H1 (cell line): ENCODE measurements around the gene CEP57L1. TPM values are rescaled to one million over a fixed set of nuclear protein-coding genes. Genes with fewer than 3 reads are reported as not detected.

ENCODE experiments used
- CTCF ChIA-PET: fragments of 300-600 bp; sonication (Branson Sonifier 250); formaldehyde crosslinking; loops from one replicate; lab custom pipeline; 2021; ENCODE audit not compliant: partially characterized antibody; lab: Charles Lee
- POLR2A ChIA-PET: fragments of 300-600 bp; sonication (Branson Sonifier 250); formaldehyde crosslinking; loops from one replicate; lab custom pipeline; 2021; ENCODE audit warnings: inconsistent platforms; ENCODE audit not compliant: partially characterized antibody; lab: Charles Lee
- DNase-seq, 2 experiments: peaks; one replicate each; pipeline versions ENCODE4 v3.0.0 to v3.0.0-alpha.2; 2010 to 2022; ENCODE audit warnings: low spot score in 2 of 2, low read depth in 1 of 2, mixed read lengths in 1 of 2
- FAIRE-seq: peaks from 2 replicates; lab custom pipeline; 2011; peaks lifted over from hg19 to GRCh38; lab: Jason Lieb, UNC
- H2AFZ ChIP-seq: 2 replicates; pipeline ENCODE4 v1.8.1; 2012; ENCODE audit warnings: low read length, inconsistent platforms
- H2AK5ac ChIP-seq: 2 replicates; pipeline ENCODE4 v1.6.1; 2013; ENCODE audit warnings: low read depth, low read length
- H2BK120ac ChIP-seq: replicated peaks from 2 replicates; pipeline ENCODE3; 2013; ENCODE audit warnings: low read depth, low read length, inconsistent platforms
- H2BK12ac ChIP-seq: 2 replicates; pipeline ENCODE4 v1.6.1; 2013; ENCODE audit warnings: low read depth, low read length
- H2BK15ac ChIP-seq: 2 replicates; pipeline ENCODE4 v1.6.1; 2013; ENCODE audit warnings: low read length
- H2BK20ac ChIP-seq: 2 replicates; pipeline ENCODE4 v1.6.1; 2013; ENCODE audit warnings: low read length
- H2BK5ac ChIP-seq: 2 replicates; pipeline ENCODE4 v1.6.1; 2013; ENCODE audit warnings: low read depth, low read length
- H3K14ac ChIP-seq: 2 replicates; pipeline ENCODE4 v1.6.1; 2013; ENCODE audit warnings: inconsistent platforms; ENCODE audit not compliant: insufficient read length
- H3K18ac ChIP-seq: 2 replicates; pipeline ENCODE4 v1.6.1; 2013; ENCODE audit warnings: low read length; ENCODE audit errors: extremely low read depth
- H3K23ac ChIP-seq: 2 replicates; pipeline ENCODE4 v1.6.1; 2013; ENCODE audit warnings: inconsistent platforms; ENCODE audit not compliant: insufficient read length
- H3K23me2 ChIP-seq: 2 replicates; pipeline ENCODE4 v1.6.1; 2013; ENCODE audit warnings: low read depth, low read length
- H3K27ac ChIP-seq: 2 replicates; pipeline ENCODE4 v1.6.1; 2011; ENCODE audit warnings: low read depth, low read length, inconsistent platforms
- H3K27me3 ChIP-seq, 4 experiments: replicated peaks in 1 of 4; 1 replicate in 1 of 4; 2 replicates in 3 of 4; pipeline versions ENCODE4 v1.6.1 to v1.8.1; 2011 to 2013; ENCODE audit warnings: low read length in 3 of 4, mild to moderate bottlenecking in 3 of 4, inconsistent platforms in 2 of 4, mixed read lengths in 2 of 4, moderate library complexity in 1 of 4; ENCODE audit not compliant: control insufficient read depth in 3 of 4, insufficient read depth in 3 of 4; ENCODE audit errors: extremely low read depth in 1 of 4
- H3K36me3 ChIP-seq, 4 experiments: 2 replicates each; pipeline versions ENCODE4 v1.6.1 to v1.8.1; 2011 to 2013; ENCODE audit warnings: mild to moderate bottlenecking in 4 of 4, low read length in 3 of 4, moderate library complexity in 2 of 4, control low read depth in 1 of 4, inconsistent platforms in 1 of 4; ENCODE audit not compliant: insufficient read depth in 4 of 4, control insufficient read depth in 2 of 4
- H3K4ac ChIP-seq: replicated peaks from 2 replicates; pipeline ENCODE3; 2013; ENCODE audit warnings: low read length, low read depth, mixed read lengths, inconsistent platforms; ENCODE audit not compliant: insufficient read length
- H3K4me1 ChIP-seq, 4 experiments: replicated peaks in 1 of 4; 1 replicate in 1 of 4; 2 replicates in 3 of 4; pipeline versions ENCODE4 v1.6.1 to v1.8.1; 2011 to 2013; ENCODE audit warnings: low read length in 3 of 4, inconsistent platforms in 2 of 4, mixed read lengths in 1 of 4; ENCODE audit not compliant: insufficient read depth in 4 of 4, control insufficient read depth in 3 of 4
- H3K4me2 ChIP-seq, 2 experiments: 2 replicates each; pipeline versions ENCODE4 v1.6.1 to v1.8.1; 2011 to 2013; ENCODE audit warnings: low read depth in 2 of 2, low read length in 2 of 2, control low read depth in 1 of 2, inconsistent platforms in 1 of 2, mild to moderate bottlenecking in 1 of 2; ENCODE audit not compliant: insufficient read depth in 1 of 2
- H3K4me3 ChIP-seq, 4 experiments: fragments of 200-600, 300-600 bp in 1 of 4; sonication (generic), shearing (Covaris generic), sonication (Bioruptor Twin) in 1 of 4; 2 replicates each; pipeline versions ENCODE4 v1.5.1 to v1.8.1; 2011 to 2016; ENCODE audit warnings: low read length in 4 of 4, low read depth in 3 of 4, control low read depth in 2 of 4, inconsistent platforms in 2 of 4, mild to moderate bottlenecking in 2 of 4, mixed read lengths in 1 of 4, moderate library complexity in 1 of 4; ENCODE audit not compliant: insufficient read depth in 2 of 4; ENCODE audit errors: extremely low read depth in 1 of 4
- H3K56ac ChIP-seq: replicated peaks from 2 replicates; pipeline ENCODE3; 2013; ENCODE audit warnings: low read depth, mild to moderate bottlenecking, mixed read lengths, low read length, inconsistent platforms; ENCODE audit not compliant: insufficient read length
- H3K79me1 ChIP-seq: 2 replicates; pipeline ENCODE4 v1.6.1; 2013; ENCODE audit warnings: low read depth, low read length, control low read depth
- H3K79me2 ChIP-seq, 2 experiments: 2 replicates each; pipeline versions ENCODE4 v1.6.1 to v1.8.1; 2012 to 2013; ENCODE audit warnings: low read length in 2 of 2, mild to moderate bottlenecking in 2 of 2, inconsistent platforms in 1 of 2; ENCODE audit not compliant: insufficient read depth in 2 of 2, control insufficient read depth in 1 of 2
- H3K9ac ChIP-seq, 4 experiments: replicated peaks in 1 of 4; 1 replicate in 1 of 4; 2 replicates in 3 of 4; pipeline versions ENCODE4 v1.6.1 to v1.8.1; 2011 to 2013; ENCODE audit warnings: low read depth in 3 of 4, low read length in 3 of 4, control low read depth in 2 of 4, mild to moderate bottlenecking in 2 of 4, moderate library complexity in 2 of 4, inconsistent platforms in 1 of 4; ENCODE audit errors: extremely low read depth in 1 of 4
- H3K9me3 ChIP-seq, 2 experiments: 2 replicates each; pipeline versions ENCODE4 v1.6.1 to v1.8.1; 2012 to 2013; ENCODE audit warnings: mild to moderate bottlenecking in 2 of 2, moderate library complexity in 2 of 2, control low read depth in 1 of 2, inconsistent platforms in 1 of 2, low read depth in 1 of 2, low read length in 1 of 2, mixed read lengths in 1 of 2; ENCODE audit not compliant: insufficient read depth in 2 of 2
- H4K20me1 ChIP-seq, 2 experiments: replicated peaks in 1 of 2; 2 replicates each; pipeline versions ENCODE3 to v1.8.1; 2011 to 2013; ENCODE audit warnings: inconsistent platforms in 2 of 2, low read length in 2 of 2, mild to moderate bottlenecking in 1 of 2; ENCODE audit not compliant: insufficient read depth in 2 of 2, control insufficient read depth in 1 of 2
- H4K5ac ChIP-seq: 2 replicates; pipeline ENCODE4 v1.6.1; 2013; ENCODE audit warnings: low read length, low read depth, mixed read lengths, inconsistent platforms; ENCODE audit not compliant: insufficient read length
- H4K8ac ChIP-seq: 2 replicates; pipeline ENCODE4 v1.8.0; 2013; ENCODE audit warnings: mild to moderate bottlenecking, moderate library complexity, low read length, inconsistent platforms; ENCODE audit not compliant: insufficient read depth; ENCODE audit errors: extremely low read depth
- H4K91ac ChIP-seq: replicated peaks from 2 replicates; pipeline ENCODE3; 2013; ENCODE audit warnings: low read length, mixed read lengths, inconsistent platforms; ENCODE audit not compliant: insufficient read length
- BRCA1 ChIP-seq: IDR thresholded peaks from 2 replicates; pipeline ENCODE4 v1.6.1; 2012; ENCODE audit warnings: low read depth, low read length, improper control_type of control experiment
- EGR1 ChIP-seq: IDR thresholded peaks from 2 replicates; pipeline ENCODE4 v1.6.1; 2011; ENCODE audit warnings: low read depth, low read length, borderline replicate concordance
- HDAC2 ChIP-seq, 2 experiments: fragments of 300-600 bp in 1 of 2; sonication (generic) in 1 of 2; IDR thresholded peaks; 2 replicates each; pipeline ENCODE4 v1.6.1; 2011 to 2012; ENCODE audit warnings: low read depth in 2 of 2, low read length in 2 of 2, mild to moderate bottlenecking in 2 of 2, moderate library complexity in 2 of 2, borderline replicate concordance in 1 of 2, inconsistent platforms in 1 of 2
- SP4 ChIP-seq: IDR thresholded peaks from 2 replicates; pipeline ENCODE4 v1.6.1; 2012; ENCODE audit warnings: low read length, inconsistent platforms
- WGBS, 2 experiments: shearing (Covaris generic) in 1 of 2; methylation state at CpG; one replicate each; pipeline versions ENCODE4 v1.1.6 to v1.1.7; 2013 to 2015; ENCODE audit warnings: low lambda C conversion rate in 2 of 2, mixed read lengths in 2 of 2, inconsistent platforms in 1 of 2, low coverage in 1 of 2, missing lambda C conversion rate in 1 of 2; ENCODE audit not compliant: insufficient replicate concordance in 2 of 2, insufficient coverage in 1 of 2, insufficient read length in 1 of 2; ENCODE audit errors: extremely low coverage in 1 of 2, missing lambda C conversion rate in 1 of 2; 5-methylcytosine and 5-hydroxymethylcytosine counted together
- polyA plus RNA-seq, 7 experiments: library from polyadenylated mRNA; depleted of rRNA in 3 of 7; stranded (reverse) in 5 of 7; unstranded in 2 of 7; fragments of >200 nt in 5 of 7; fragments of 200-250 nt in 2 of 7; gene quantifications; 1 replicate in 5 of 7; 2 replicates in 1 of 7; 4 replicates in 1 of 7; pipeline versions ENCODE4 v1.2.1 to v1.2.3, GENCODE V29; 2011 to 2013; ENCODE audit warnings: missing spikeins in 2 of 7, mixed read lengths in 2 of 7
- small RNA-seq: library from polyadenylated mRNA; stranded (forward); fragments of <200 nt; extraction: miRNeasy Mini kit (QIAGEN cat#:217004); gene quantifications from one replicate; pipeline ENCODE3, GENCODE V24; 2013; ENCODE audit not compliant: insufficient read depth
- total RNA-seq: library from RNA; stranded (reverse); fragmentation: NEBNext Ultra II Directional; extraction: Animal tissue kit (Norgen Biotek cat#: 25700); gene quantifications from 2 replicates; pipeline ENCODE4 v1.2.1, GENCODE V29; 2021

The CEP57L1 gene
- total and polyA plus RNA-seq, 2 of the 8 experiments (the other 6 are each of a cell fraction or from before 2014, with no cell fraction given), result 3.6 to 11.5 TPM

DNA sequence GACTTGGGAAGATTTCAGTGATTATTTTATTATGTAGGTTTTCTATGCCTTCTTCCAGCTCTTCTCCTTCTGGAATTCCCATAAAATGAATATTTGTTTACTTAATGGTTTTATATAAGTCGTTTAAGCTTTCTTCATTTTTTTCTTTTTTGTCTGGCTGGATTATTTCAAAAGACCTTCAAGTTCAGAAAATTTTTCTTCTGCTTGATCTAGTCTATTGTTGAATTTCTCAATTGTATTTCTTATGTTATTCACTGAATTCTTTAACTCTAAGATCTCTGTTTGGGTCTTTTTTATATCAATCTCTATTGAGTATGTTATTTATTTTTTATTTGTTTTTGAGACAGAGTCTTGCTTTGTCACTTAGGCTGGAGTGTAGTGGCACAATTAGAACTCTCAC is 117.4 kb downstream of the CEP57L1 start:
- H3K23me2 ChIP-seq, result no peaks in the 10 kb centered on the region
- H3K23ac ChIP-seq, result no peak overlapping the region
- H4K8ac ChIP-seq, result no peak overlapping the region
- H3K4me1 ChIP-seq, result no peaks in the 10 kb centered on the region
- no peak overlapping the region for H2BK120ac ChIP-seq
- H3K56ac ChIP-seq, result no peak overlapping the region
- no peak overlapping the region for H2AK5ac ChIP-seq
- no peak overlapping the region for H4K91ac ChIP-seq
- ChIA-PET CTCF (no interaction called here), POLR2A (interaction anchor here (2.1 kb wide), 1 partner anchor 170 kb away, joined by 4 read pairs; the partner anchor contains the start of gene CD164)
- WGBS, 2 experiments, result 61% methylated on average over 1 of the region's 1 CpG; no CpG with 5 or more reads in 1 of the 2 experiments
- no peak overlapping the region for H3K9ac ChIP-seq
- TF ChIP-seq SP4, result no peak
- no peak for TF ChIP-seq EGR1
- no peak for TF ChIP-seq BRCA1
- no peak for TF ChIP-seq HDAC2 (IDR thresholded peaks at IDR 0.05; ENCODE audit: borderline replicate concordance in 1 of 2, low read depth in 2 of 2, low read length in 2 of 2)
- no peak overlapping the region for H3K14ac ChIP-seq
- no peaks in the 10 kb centered on the region for H3K27me3 ChIP-seq
- no peak for DNase-seq
- no peak for FAIRE-seq
- no peaks in the 10 kb centered on the region for H3K79me1 ChIP-seq
- no peak overlapping the region for H3K4ac ChIP-seq
- no peak overlapping the region for H2BK20ac ChIP-seq
- no peak overlapping the region for H3K27ac ChIP-seq
- H2BK5ac ChIP-seq, result no peak overlapping the region
- no peak overlapping the region for H3K18ac ChIP-seq
- H2BK15ac ChIP-seq, result no peak overlapping the region
- no peaks in the 10 kb centered on the region for H4K20me1 ChIP-seq
- no peak overlapping the region for H4K5ac ChIP-seq
- no peak overlapping the region for H2BK12ac ChIP-seq
- H3K4me2 ChIP-seq, result no peak overlapping the region
- no peaks in the 10 kb centered on the region for H3K9me3 ChIP-seq
- no peaks in the 10 kb centered on the region for H3K36me3 ChIP-seq
- no peaks in the 10 kb centered on the region for H3K79me2 ChIP-seq
- H3K4me3 ChIP-seq, result no peak overlapping the region
- H2AFZ ChIP-seq, result no peak overlapping the region

Small RNAs within 50 kb of the gene (small RNA-seq; reads per million reads assigned to genes)
- gene RNU6-653P, result not detected

Other genes starting within 250 kb of the CEP57L1 start
- 4.3 and 4.4 TPM in 2 replicates for gene ARMC2, start 247.1 kb upstream of the CEP57L1 start, total RNA-seq
- 1.6 and 1.7 TPM in 2 replicates for gene ARMC2, start 247.1 kb upstream of the CEP57L1 start, polyA plus RNA-seq (2011; rRNA removed)
- 15.0 and 15.6 TPM in 2 replicates for gene SESN1, start 661 bp upstream of the CEP57L1 start, total RNA-seq
- 9.1 and 12.8 TPM in 2 replicates for gene SESN1, start 661 bp upstream of the CEP57L1 start, polyA plus RNA-seq (2011; rRNA removed)